Measurements from ENCODE around the gene FAM81B.

DNA sequence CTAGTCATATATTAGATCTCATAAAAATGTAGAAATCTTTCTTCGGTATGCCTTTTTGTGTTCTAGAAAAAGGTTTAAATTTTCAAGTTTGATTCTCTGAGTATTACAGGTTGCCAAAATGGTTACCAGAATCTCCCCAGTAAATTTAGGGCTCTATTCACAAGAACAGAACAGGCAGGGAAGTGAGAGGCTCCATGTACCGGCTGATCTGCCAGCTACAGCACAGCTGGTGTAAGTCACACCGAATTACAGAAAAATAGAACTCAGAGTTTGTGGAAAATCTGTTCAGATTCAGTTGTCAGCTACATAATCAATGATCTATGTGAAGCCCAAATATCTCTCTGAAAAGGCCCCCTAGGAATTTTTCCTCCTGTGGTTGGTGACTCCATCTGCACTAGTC lies 10.5 kb downstream of the FAM81B start:
- TF ChIP-seq, protein P1, sequence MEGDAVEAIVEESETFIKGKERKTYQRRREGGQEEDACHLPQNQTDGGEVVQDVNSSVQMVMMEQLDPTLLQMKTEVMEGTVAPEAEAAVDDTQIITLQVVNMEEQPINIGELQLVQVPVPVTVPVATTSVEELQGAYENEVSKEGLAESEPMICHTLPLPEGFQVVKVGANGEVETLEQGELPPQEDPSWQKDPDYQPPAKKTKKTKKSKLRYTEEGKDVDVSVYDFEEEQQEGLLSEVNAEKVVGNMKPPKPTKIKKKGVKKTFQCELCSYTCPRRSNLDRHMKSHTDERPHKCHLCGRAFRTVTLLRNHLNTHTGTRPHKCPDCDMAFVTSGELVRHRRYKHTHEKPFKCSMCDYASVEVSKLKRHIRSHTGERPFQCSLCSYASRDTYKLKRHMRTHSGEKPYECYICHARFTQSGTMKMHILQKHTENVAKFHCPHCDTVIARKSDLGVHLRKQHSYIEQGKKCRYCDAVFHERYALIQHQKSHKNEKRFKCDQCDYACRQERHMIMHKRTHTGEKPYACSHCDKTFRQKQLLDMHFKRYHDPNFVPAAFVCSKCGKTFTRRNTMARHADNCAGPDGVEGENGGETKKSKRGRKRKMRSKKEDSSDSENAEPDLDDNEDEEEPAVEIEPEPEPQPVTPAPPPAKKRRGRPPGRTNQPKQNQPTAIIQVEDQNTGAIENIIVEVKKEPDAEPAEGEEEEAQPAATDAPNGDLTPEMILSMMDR (IDR thresholded peaks at IDR 0.05): no peak
- TF ChIP-seq RXRA (IDR thresholded peaks at IDR 0.05; ENCODE audit: borderline replicate concordance, low read depth) (no peak), EP300 (IDR thresholded peaks at IDR 0.05; ENCODE audit: borderline replicate concordance in 1 of 2, low read depth in 1 of 2, low read length in 1 of 2) (no peak), RCOR1 (IDR thresholded peaks at IDR 0.05; ENCODE audit: low read length) (no peak)
- TF ChIP-seq, protein P2, sequence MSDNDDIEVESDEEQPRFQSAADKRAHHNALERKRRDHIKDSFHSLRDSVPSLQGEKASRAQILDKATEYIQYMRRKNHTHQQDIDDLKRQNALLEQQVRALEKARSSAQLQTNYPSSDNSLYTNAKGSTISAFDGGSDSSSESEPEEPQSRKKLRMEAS (IDR thresholded peaks at IDR 0.05; ENCODE audit: low read depth): no peak

Data from SK-N-SH (cell line).